Common myeloid progenitor, CD34-positive (primary cell): Measurements from ENCODE around the gene BCL11A.

Source experiments
- CTCF ChIA-PET: fragments of 350-600 bp; sonication (Branson Sonifier 250); formaldehyde crosslinking; loops from one replicate; lab custom pipeline; 2021; ENCODE audit warnings: antibody characterized with exemption; lab: Charles Lee
- POLR2A ChIA-PET: fragments of 350-600 bp; sonication (Branson Sonifier 250); formaldehyde crosslinking; loops from one replicate; lab custom pipeline; 2021; ENCODE audit warnings: antibody characterized with exemption; lab: Charles Lee
- DNase-seq, 3 donors: peaks; one replicate each; pipeline versions ENCODE4 v3.0.0 to v3.0.0-alpha.2; 2013
- H3K27ac ChIP-seq, 2 experiments: 1 replicate in 1 of 2; 2 replicates in 1 of 2; pipeline ENCODE4 v1.7.0; 2013; ENCODE audit warnings: inconsistent platforms in 2 of 2, low read length in 2 of 2, mild to moderate bottlenecking in 2 of 2, low read depth in 1 of 2, moderate library complexity in 1 of 2; ENCODE audit not compliant: severe bottlenecking in 2 of 2, insufficient read depth in 1 of 2, poor library complexity in 1 of 2
- H3K27me3 ChIP-seq, 5 experiments: replicated peaks in 2 of 5; 1 replicate in 3 of 5; 2 replicates in 2 of 5; pipeline versions ENCODE4 v1.6.1 to v1.7.0; 2013; ENCODE audit warnings: low read length in 4 of 5, mild to moderate bottlenecking in 2 of 5, moderate library complexity in 2 of 5, inconsistent platforms in 1 of 5; ENCODE audit not compliant: insufficient read depth in 5 of 5, control insufficient read depth in 4 of 5
- H3K36me3 ChIP-seq, 4 experiments: 1 replicate in 2 of 4; 2 replicates in 2 of 4; pipeline versions ENCODE4 v1.6.1 to v1.7.0; 2013; ENCODE audit warnings: low read length in 3 of 4, control low read depth in 1 of 4, mild to moderate bottlenecking in 1 of 4; ENCODE audit not compliant: control insufficient read depth in 4 of 4, insufficient read depth in 4 of 4
- H3K4me1 ChIP-seq, 4 experiments: 1 replicate in 3 of 4; 2 replicates in 1 of 4; pipeline versions ENCODE4 v1.6.1 to v1.7.1; 2013; ENCODE audit warnings: low read length in 3 of 4, mild to moderate bottlenecking in 3 of 4, control low read depth in 1 of 4, inconsistent platforms in 1 of 4, moderate library complexity in 1 of 4; ENCODE audit not compliant: control insufficient read depth in 4 of 4, insufficient read depth in 4 of 4; ENCODE audit errors: control extremely low read depth in 1 of 4
- H3K4me3 ChIP-seq, 7 experiments: 1 replicate in 4 of 7; 2 replicates in 3 of 7; pipeline versions ENCODE4 v1.5.1 to v1.7.0; 2013; ENCODE audit warnings: mild to moderate bottlenecking in 7 of 7, low read length in 6 of 7, moderate library complexity in 6 of 7, inconsistent platforms in 2 of 7, low read depth in 2 of 7, control low read depth in 1 of 7; ENCODE audit not compliant: insufficient read depth in 4 of 7, control insufficient read depth in 1 of 7; ENCODE audit errors: extremely low read depth in 1 of 7
- H3K9me3 ChIP-seq, 5 experiments: 1 replicate in 4 of 5; 2 replicates in 1 of 5; pipeline versions ENCODE4 v1.6.1 to v1.7.1; 2013; ENCODE audit warnings: low read length in 4 of 5, mild to moderate bottlenecking in 2 of 5, inconsistent platforms in 1 of 5, low read depth in 1 of 5, moderate library complexity in 1 of 5; ENCODE audit not compliant: control insufficient read depth in 4 of 5, insufficient read depth in 2 of 5; ENCODE audit errors: control extremely low read depth in 1 of 5
- WGBS: methylation state at CpG from one replicate; pipeline ENCODE4 v1.1.5; 2013; ENCODE audit not compliant: insufficient coverage; 5-methylcytosine and 5-hydroxymethylcytosine counted together

BCL11A gene

DNA sequence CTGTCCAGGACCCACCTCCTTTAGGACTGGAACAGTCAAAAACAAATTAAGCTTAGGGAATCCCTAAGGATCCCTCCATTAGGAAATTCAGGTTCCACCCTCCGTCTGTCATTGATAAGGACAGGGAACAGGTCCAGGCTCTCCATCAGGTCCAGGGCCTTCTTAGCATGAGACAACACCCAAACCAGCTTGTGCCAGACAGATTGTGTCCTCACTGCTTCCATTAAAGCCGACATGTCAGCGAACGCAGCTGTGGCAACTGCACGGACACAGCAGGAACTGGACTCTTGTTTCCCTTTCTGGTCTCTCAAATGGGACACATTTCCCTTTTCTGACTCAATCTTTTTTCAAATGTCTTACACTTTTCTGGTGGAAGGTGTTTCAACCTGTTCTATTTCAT, 81.4 kb downstream of the BCL11A start:
- H3K27ac ChIP-seq = no peak overlapping the region
- ChIA-PET CTCF (interaction anchor here (1.4 to 4.0 kb wide), 4 partner anchors 9 to 32 kb away, joined by 3 to 13 read pairs (median 6); no protein-coding TSS in a partner anchor), POLR2A (no interaction called here)
- H3K4me3 ChIP-seq = no peak overlapping the region
- 93% methylated on average over 5 of the region's 5 CpGs for WGBS
- DNase-seq = no peak
- H3K9me3 ChIP-seq = no peaks in the 10 kb centered on the region
- peaks cover 0 to 30% (median 6%) of the 10 kb centered on the region in 4 experiments for H3K4me1 ChIP-seq
- H3K27me3 ChIP-seq = no peaks in the 10 kb centered on the region
- peaks cover 23 to 79% (median 38%) of the 10 kb centered on the region in 4 experiments for H3K36me3 ChIP-seq

- POLR2A ChIA-PET = no interaction called here
- Histone ChIP-seq H3K27me3 (no peaks in the 10 kb centered on the region), H3K4me3 (no peak overlapping the region), H3K4me1 (peaks cover 9 to 33% (median 9%) of the 10 kb centered on the region in 4 experiments), H3K9me3 (no peaks in the 10 kb centered on the region), H3K36me3 (peaks cover 21 to 74% (median 36%) of the 10 kb centered on the region in 4 experiments), H3K27ac (no peak overlapping the region)
- CTCF ChIA-PET = interaction anchor here (1.5 kb wide), 1 partner anchor 13 kb away, joined by 3 read pairs; no protein-coding TSS in a partner anchor
- WGBS = 100% methylated on average over 2 of the region's 5 CpGs
- DNase-seq = no peak
Observed at GRCh38 chr2:60470340-60470739, 83.1 kb downstream of the BCL11A start.

DNA sequence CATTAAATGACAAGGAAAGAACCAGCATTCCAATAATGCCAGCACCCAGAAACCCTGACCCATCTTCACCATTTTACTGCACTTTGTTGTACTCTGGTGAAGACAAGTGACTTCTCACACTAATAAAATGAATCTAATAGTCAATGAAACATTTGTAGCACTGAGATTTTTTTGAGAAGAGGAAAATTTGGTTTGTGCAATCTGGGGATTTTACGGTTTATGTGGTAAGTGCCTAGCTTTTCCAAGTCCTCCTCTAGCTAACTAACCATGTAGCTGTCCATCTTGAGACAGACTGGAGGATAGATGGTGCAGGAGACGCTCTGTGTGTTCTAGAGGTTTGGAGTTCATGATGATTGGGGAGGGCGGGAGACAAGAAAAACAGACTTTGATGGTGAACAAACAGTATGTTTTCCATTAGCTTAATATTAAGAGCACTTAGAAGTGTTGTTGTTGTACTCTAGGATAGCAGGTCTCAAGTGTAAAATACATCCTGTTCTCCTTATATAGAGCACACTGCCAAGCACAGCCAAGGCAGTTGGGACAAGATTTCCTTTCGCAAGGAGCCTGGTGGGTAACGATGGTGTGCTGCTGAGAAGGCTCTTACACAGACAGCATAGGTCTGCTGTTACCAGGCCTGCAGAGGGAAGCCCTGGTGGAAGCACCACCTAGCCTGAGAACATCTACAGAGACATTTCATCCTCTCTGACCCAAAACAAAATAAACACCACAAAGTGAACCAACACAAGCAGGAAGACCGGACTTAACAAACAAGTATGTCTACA, 83.7 kb downstream of the BCL11A start:
- Histone ChIP-seq H3K4me3 (no peak overlapping the region), H3K27me3 (no peaks in the 10 kb centered on the region), H3K27ac (peak overlapping the region in 1 of 2 experiments; percentile 31), H3K4me1 (peaks cover 9 to 33% (median 9%) of the 10 kb centered on the region in 4 experiments), H3K36me3 (peaks cover 20 to 70% (median 35%) of the 10 kb centered on the region in 4 experiments), H3K9me3 (no peaks in the 10 kb centered on the region)
- CTCF ChIA-PET = no interaction called here
- WGBS = 100% methylated on average over 4 of the region's 6 CpGs
- POLR2A ChIA-PET = no interaction called here
- no peak for DNase-seq

DNA sequence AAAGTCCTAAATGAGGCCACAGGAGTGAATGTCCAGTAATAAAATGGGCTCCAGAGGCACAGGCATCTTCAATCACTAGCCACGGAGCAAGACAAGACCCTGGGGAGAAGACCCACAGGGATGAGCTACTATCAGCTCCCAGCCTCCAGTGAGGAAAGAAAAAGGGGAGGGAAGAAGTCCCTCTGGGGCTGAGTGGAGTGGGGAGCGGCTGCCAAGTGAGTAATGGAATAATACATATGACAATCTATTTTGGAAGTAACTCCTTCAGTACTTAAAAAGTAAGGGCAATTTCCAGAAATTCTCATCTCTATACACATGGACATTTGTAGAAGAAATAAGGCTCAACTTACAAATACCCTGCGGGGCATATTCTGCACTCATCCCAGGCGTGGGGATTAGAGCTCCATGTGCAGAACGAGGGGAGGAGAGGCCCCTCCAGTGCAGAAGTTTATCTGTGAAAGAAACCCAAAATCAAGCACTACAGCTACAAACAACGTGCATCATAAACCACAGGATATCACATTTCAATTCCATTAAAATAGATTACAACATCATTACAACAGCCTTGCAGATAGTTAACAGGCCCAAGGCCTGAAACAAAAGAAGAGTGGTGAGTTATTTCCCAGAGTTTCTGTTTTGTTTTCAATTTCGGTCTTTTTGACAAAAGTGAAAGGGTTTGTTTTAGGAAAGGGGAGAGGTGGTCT, 84.9 kb downstream of the BCL11A start:
- Histone ChIP-seq H3K36me3 (peaks cover 25 to 65% (median 34%) of the 10 kb centered on the region in 4 experiments), H3K27ac (no peak overlapping the region), H3K4me1 (peaks cover 6 to 42% (median 11%) of the 10 kb centered on the region in 4 experiments), H3K4me3 (no peak overlapping the region), H3K9me3 (no peaks in the 10 kb centered on the region), H3K27me3 (no peaks in the 10 kb centered on the region)
- no peak for DNase-seq
- ChIA-PET CTCF (no interaction called here), POLR2A (no interaction called here)
- WGBS = 92% methylated on average over 2 of the region's 7 CpGs

- no peaks in the 10 kb centered on the region for H3K27me3 ChIP-seq
- ChIA-PET POLR2A (no interaction called here), CTCF (interaction anchor here (0.6 to 2.1 kb wide), 6 partner anchors 8 to 78 kb away, joined by 3 to 7 read pairs (median 4); no protein-coding TSS in a partner anchor)
- no peak for DNase-seq
- H3K9me3 ChIP-seq = peaks cover 0 to 2% (median 0%) of the 10 kb centered on the region in 5 experiments
- 85% methylated on average over 2 of the region's 3 CpGs for WGBS
- peaks cover 5 to 46% (median 14%) of the 10 kb centered on the region in 4 experiments for H3K4me1 ChIP-seq
- H3K27ac ChIP-seq = peak overlapping the region in 1 of 2 experiments; percentile 63
- H3K4me3 ChIP-seq = no peak overlapping the region
- peaks cover 23 to 63% (median 33%) of the 10 kb centered on the region in 4 experiments for H3K36me3 ChIP-seq
Observed at GRCh38 chr2:60466161-60466702, 87.2 kb downstream of the BCL11A start.

- 24% methylated on average over 2 of the region's 4 CpGs for WGBS
- ChIA-PET POLR2A (no interaction called here), CTCF (interaction anchor here (0.6 to 2.1 kb wide), 6 partner anchors 15 to 242 kb away, joined by 3 to 7 read pairs (median 4); no protein-coding TSS in a partner anchor)
- H3K36me3 ChIP-seq = peaks cover 24 to 64% (median 35%) of the 10 kb centered on the region in 4 experiments
- DNase-seq = peak in 2 of 3 donors; percentile 60 to 72
- H3K27ac ChIP-seq = peak overlapping the region in 1 of 2 experiments; percentile 63
- peaks cover 5 to 43% (median 14%) of the 10 kb centered on the region in 4 experiments for H3K4me1 ChIP-seq
- H3K27me3 ChIP-seq = no peaks in the 10 kb centered on the region
- peaks cover 0 to 2% (median 0%) of the 10 kb centered on the region in 5 experiments for H3K9me3 ChIP-seq
- H3K4me3 ChIP-seq = no peak overlapping the region
Observed at GRCh38 chr2:60465736-60466135, 87.7 kb downstream of the BCL11A start.
